ENCODE data around the gene OR6N2. TPM values are rescaled to one million over a fixed set of nuclear protein-coding genes. Genes with fewer than 3 reads are reported as not detected.

Gene OR6N2, protein sequence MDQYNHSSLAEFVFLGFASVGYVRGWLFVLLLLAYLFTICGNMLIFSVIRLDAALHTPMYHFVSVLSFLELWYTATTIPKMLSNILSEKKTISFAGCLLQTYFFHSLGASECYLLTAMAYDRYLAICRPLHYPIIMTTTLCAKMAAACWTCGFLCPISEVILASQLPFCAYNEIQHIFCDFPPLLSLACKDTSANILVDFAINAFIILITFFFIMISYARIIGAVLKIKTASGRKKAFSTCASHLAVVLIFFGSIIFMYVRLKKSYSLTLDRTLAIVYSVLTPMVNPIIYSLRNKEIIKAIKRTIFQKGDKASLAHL
- total RNA-seq, result not detected

DNA sequence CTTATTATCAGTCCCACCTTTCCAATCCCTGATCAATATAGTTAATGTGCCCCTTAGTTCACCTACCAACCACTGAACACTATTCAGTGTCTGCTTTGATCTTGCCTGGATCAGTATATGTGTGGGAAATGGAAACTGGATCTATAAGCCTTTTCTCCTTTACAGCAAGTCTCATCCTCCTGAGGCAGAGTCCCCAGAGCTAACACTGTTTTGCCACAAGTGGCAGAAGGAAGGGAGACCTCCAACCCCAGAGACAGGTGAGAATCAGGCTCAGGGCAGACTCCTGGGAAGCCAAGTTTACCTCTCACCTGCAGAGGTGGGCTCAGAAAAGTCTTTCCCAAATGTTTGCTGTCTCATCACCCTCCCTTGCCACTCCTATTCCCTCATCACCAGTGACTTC, at the start of gene OR6N2:
OR6N2 (minus strand) TSS at position 101 of the 400 bp plus-strand sequence. CDS start 3,569 bp downstream, outside the sequence.
- H3K27me3 ChIP-seq, result no peaks in the 10 kb centered on the region
- H3K4me3 ChIP-seq, result no peak within 1 kb of the TSS
- no peaks in the 10 kb centered on the region for H3K9me3 ChIP-seq
- no peaks in the 10 kb centered on the region for H3K36me3 ChIP-seq
- no peak for TF ChIP-seq EP300 (IDR thresholded peaks at IDR 0.05)
- TF ChIP-seq CTCF (IDR thresholded peaks at IDR 0.05), result no peak
- TF ChIP-seq POLR2A (IDR thresholded peaks at IDR 0.05), result no peak
- no peak for DNase-seq (ENCODE audit: low spot score in 2 of 2)
- H3K4me1 ChIP-seq, result no peaks in the 10 kb centered on the region
- H3K27ac ChIP-seq, result no peak within 1 kb of the TSS

- 74 to 83% methylated on average over 2 of the region's 2 CpGs for WGBS, 2 donors
- Histone ChIP-seq H3K4me3 (no peak overlapping the region), H3K36me3 (no peaks in the 10 kb centered on the region), H3K27me3 (no peaks in the 10 kb centered on the region), H3K27ac (no peak overlapping the region), H3K9me3 (peaks cover 0 to 8% (median 0%) of the 10 kb centered on the region in 4 donors), H3K4me1 (no peaks in the 10 kb centered on the region)
- no peak for DNase-seq (ENCODE audit: low spot score in 2 of 2)
- TF ChIP-seq POLR2A (IDR thresholded peaks at IDR 0.05), result no peak
Observed at GRCh38 chr1:158830074-158830677, 49.2 kb upstream of the OR6N2 start.

DNA sequence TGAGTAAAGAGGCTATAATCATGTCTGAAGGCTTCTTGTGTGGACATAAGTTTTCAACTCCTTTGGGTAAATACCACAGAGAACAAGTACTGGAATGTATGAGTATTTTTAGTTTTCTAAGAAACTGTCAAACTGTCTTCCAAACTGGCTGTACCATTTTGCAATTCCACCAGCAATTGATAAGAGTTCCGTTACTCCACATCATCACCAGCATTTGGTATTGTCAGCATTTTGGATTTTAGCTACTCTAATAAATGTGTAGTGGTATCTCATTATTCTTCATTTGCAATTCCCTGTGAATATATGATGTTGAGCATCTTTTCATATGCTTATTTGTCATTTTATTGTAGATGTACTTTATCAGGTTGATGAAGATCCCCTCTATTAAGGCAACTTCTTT, 40.7 kb upstream of the OR6N2 start:
- Histone ChIP-seq H3K4me1 (no peaks in the 10 kb centered on the region), H3K36me3 (no peaks in the 10 kb centered on the region), H3K27ac (no peak overlapping the region), H3K4me3 (no peak overlapping the region), H3K9me3 (no peaks in the 10 kb centered on the region), H3K27me3 (no peaks in the 10 kb centered on the region)
- no peak for DNase-seq (ENCODE audit: low spot score in 2 of 2)
- WGBS, 2 donors, result 91 to 97% methylated on average over 1 of the region's 1 CpG
- TF ChIP-seq CTCF (IDR thresholded peaks at IDR 0.05) (no peak), EP300 (IDR thresholded peaks at IDR 0.05) (no peak), POLR2A (IDR thresholded peaks at IDR 0.05) (no peak)

DNA sequence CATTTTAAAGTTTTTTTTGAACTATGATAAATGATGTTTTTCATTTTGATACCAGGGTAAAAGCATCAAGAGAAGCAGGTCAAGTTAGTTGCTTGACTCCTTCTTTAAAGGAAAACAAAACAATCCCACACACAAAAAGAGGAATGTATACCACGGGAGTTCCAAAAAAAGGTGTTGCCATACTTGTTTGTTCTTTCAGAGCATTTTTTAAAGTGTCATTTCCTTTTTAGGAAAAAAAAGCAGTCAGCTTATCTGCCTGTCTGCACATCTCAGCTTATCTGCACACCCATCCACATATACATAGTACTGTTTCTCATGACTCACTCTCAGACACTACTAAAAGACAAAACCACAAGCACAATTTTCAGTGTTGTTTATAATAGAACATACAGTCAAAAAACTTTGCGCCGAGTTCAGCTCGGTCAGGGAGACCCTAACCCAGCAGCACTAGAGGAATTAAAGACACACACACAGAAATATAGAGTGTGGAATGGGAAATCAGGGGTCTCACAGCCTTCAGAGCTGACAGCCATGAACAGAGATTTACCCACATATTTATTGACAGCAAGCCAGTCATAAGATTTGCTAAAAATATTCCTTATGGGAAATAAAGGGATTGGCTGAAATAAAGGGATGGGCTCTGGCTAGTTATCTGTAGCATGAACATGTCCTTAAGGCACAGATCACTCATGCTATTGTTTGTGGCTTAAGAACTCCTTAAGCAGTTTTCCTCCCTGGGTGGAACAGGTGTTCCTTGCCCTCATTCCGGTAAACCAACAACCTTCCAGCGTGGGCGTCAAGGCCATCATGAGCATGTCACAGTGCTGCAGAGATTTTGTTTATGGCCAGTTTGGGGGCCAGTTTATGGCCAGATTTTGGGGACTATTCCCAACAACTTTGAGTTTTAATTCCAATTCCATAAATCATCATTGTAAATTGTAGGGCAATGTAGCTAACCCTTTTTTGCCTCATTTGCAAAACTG, 38.7 kb upstream of the OR6N2 start:
- no peaks in the 10 kb centered on the region for H3K27me3 ChIP-seq
- H3K36me3 ChIP-seq, result no peaks in the 10 kb centered on the region
- no peak for TF ChIP-seq POLR2A (IDR thresholded peaks at IDR 0.05)
- TF ChIP-seq EP300 (IDR thresholded peaks at IDR 0.05), result no peak
- no peak for TF ChIP-seq CTCF (IDR thresholded peaks at IDR 0.05)
- no peak for DNase-seq (ENCODE audit: low spot score in 2 of 2)
- H3K4me1 ChIP-seq, result no peaks in the 10 kb centered on the region
- no peak overlapping the region for H3K27ac ChIP-seq
- 69 to 70% methylated on average over 7 of the region's 7 CpGs for WGBS, 2 donors
- H3K9me3 ChIP-seq, result no peaks in the 10 kb centered on the region
- no peak overlapping the region for H3K4me3 ChIP-seq

- no peaks in the 10 kb centered on the region for H3K4me1 ChIP-seq
- H3K27me3 ChIP-seq, result no peaks in the 10 kb centered on the region
- H3K9me3 ChIP-seq, result no peaks in the 10 kb centered on the region
- WGBS, 2 donors, result 57 to 64% methylated on average over 1 of the region's 1 CpG
- TF ChIP-seq POLR2A (IDR thresholded peaks at IDR 0.05) (no peak), EP300 (IDR thresholded peaks at IDR 0.05) (no peak), CTCF (IDR thresholded peaks at IDR 0.05) (no peak)
- DNase-seq (ENCODE audit: low spot score in 2 of 2), result no peak
- no peak overlapping the region for H3K27ac ChIP-seq
- H3K4me3 ChIP-seq, result no peak overlapping the region
- H3K36me3 ChIP-seq, result no peaks in the 10 kb centered on the region
Observed at GRCh38 chr1:158818975-158819431, 38.0 kb upstream of the OR6N2 start.

Measured in tibial nerve (tissue), 4 donors.